SU-DHL-6 (cell line): Measurements from ENCODE around the gene ZPBP2.

Experiments used
- H2AFZ ChIP-seq: fragments of 200-600 bp; sonication (generic); 2 replicates; pipeline ENCODE4 v1.6.1; 2014; ENCODE audit warnings: low read depth, mild to moderate bottlenecking, moderate library complexity, mixed read lengths, antibody characterized with exemption, low read length; ENCODE audit not compliant: severe bottlenecking
- H3F3A ChIP-seq: fragments of 200-600 bp; shearing (Covaris generic); 2 replicates; pipeline ENCODE4 v1.6.0; 2016; ENCODE audit warnings: antibody characterized with exemption, mild to moderate bottlenecking; ENCODE audit not compliant: insufficient read depth
- H3K27ac ChIP-seq: fragments of 200-600 bp; sonication (generic); 2 replicates; pipeline ENCODE4 v1.5.1; 2016; ENCODE audit warnings: low read depth, mild to moderate bottlenecking, low read length, moderate library complexity, mixed read lengths
- H3K27me3 ChIP-seq: fragments of 200-600 bp; sonication (generic), shearing (Covaris generic); 2 replicates; pipeline ENCODE4 v1.6.0; 2014; ENCODE audit warnings: mild to moderate bottlenecking, low read length
- H3K36me3 ChIP-seq: fragments of 200-600 bp; sonication (generic); 2 replicates; pipeline ENCODE4 v1.6.1; 2014; ENCODE audit warnings: mild to moderate bottlenecking, low read length, mixed read lengths
- H3K4me2 ChIP-seq: fragments of 300-600, 200-600 bp; shearing (Covaris generic), sonication (generic); 2 replicates; pipeline ENCODE4 v1.6.0; 2014; ENCODE audit warnings: low read length, low read depth, mild to moderate bottlenecking; ENCODE audit not compliant: poor library complexity, severe bottlenecking
- H3K4me3 ChIP-seq: fragments of 200-600 bp; sonication (generic); 2 replicates; pipeline ENCODE4 v1.5.1; 2014; ENCODE audit warnings: antibody characterized with exemption, low read length, mild to moderate bottlenecking, mixed read lengths; ENCODE audit not compliant: insufficient read depth, poor library complexity, severe bottlenecking
- H3K79me2 ChIP-seq: fragments of 200-600 bp; sonication (generic); 2 replicates; pipeline ENCODE4 v1.6.1; 2014; ENCODE audit warnings: mild to moderate bottlenecking, low read length, moderate library complexity; ENCODE audit not compliant: insufficient read depth
- H3K9ac ChIP-seq: fragments of 200-600 bp; sonication (generic); 2 replicates; pipeline ENCODE4 v1.7.0; 2014; ENCODE audit warnings: mild to moderate bottlenecking, low read length
- H3K9me2 ChIP-seq: fragments of 200-600 bp; sonication (generic); replicated peaks from 2 replicates; pipeline ENCODE4 v1.6.1; 2014; ENCODE audit warnings: low read length; ENCODE audit not compliant: insufficient read depth
- H3K9me3 ChIP-seq: fragments of 200-600 bp; sonication (generic); 2 replicates; pipeline ENCODE4 v1.6.1; 2014; ENCODE audit warnings: low read length, mixed read lengths; ENCODE audit not compliant: insufficient read depth
- H4K20me1 ChIP-seq: fragments of 200-600 bp; sonication (generic); 2 replicates; pipeline ENCODE4 v1.6.1; 2014; ENCODE audit warnings: low read depth, mild to moderate bottlenecking, antibody characterized with exemption, low read length, moderate library complexity, mixed read lengths
- CTCF ChIP-seq: fragments of 200-600 bp; sonication (generic); IDR thresholded peaks from one replicate; pipeline ENCODE4 v1.5.1; 2017; ENCODE audit warnings: antibody characterized with exemption, mild to moderate bottlenecking, low read length, moderate library complexity; ENCODE audit not compliant: insufficient read depth, poor library complexity, severe bottlenecking
- EZH2phosphoT487 ChIP-seq: fragments of 200-600 bp; sonication (generic), shearing (Covaris generic); conservative IDR thresholded peaks from 2 replicates; pipeline ENCODE4 v1.6.1; 2018; ENCODE audit warnings: mild to moderate bottlenecking, antibody characterized with exemption, low read length, moderate library complexity, mixed read lengths

The ZPBP2 gene

GRCh38 chr17:39838057-39838456 is 29.9 kb upstream of the ZPBP2 start:
- no peak overlapping the region; the same call in 1 of the 2 replicates for H3K27ac ChIP-seq
- no peak overlapping the region for H3K9ac ChIP-seq
- no peak overlapping the region for H3K4me3 ChIP-seq
- H4K20me1 ChIP-seq = peaks cover 9% of the 10 kb centered on the region
- H3K9me3 ChIP-seq = no peaks in the 10 kb centered on the region
- no peak overlapping the region for H2AFZ ChIP-seq
- no peaks in the 10 kb centered on the region for H3K27me3 ChIP-seq
- TF ChIP-seq EZH2phosphoT487 = no peak
- TF ChIP-seq CTCF = no peak
- H3F3A ChIP-seq = peaks cover 11% of the 10 kb centered on the region; the same call in 1 of the 2 replicates
- H3K4me2 ChIP-seq = no peak overlapping the region
- H3K9me2 ChIP-seq = no peaks in the 10 kb centered on the region
- peaks cover 52% of the 10 kb centered on the region for H3K36me3 ChIP-seq
- peaks cover 98% of the 10 kb centered on the region for H3K79me2 ChIP-seq

GRCh38 chr17:39838784-39839183 is 29.2 kb upstream of the ZPBP2 start:
- peaks cover 5% of the 10 kb centered on the region; the same call in 1 of the 2 replicates for H3F3A ChIP-seq
- H4K20me1 ChIP-seq = peaks cover 3% of the 10 kb centered on the region; the same call in 1 of the 2 replicates
- TF ChIP-seq CTCF = no peak
- TF ChIP-seq EZH2phosphoT487 = no peak
- no peak overlapping the region for H3K9ac ChIP-seq
- peaks cover 48% of the 10 kb centered on the region for H3K36me3 ChIP-seq
- no peaks in the 10 kb centered on the region for H3K9me3 ChIP-seq
- H3K27me3 ChIP-seq = no peaks in the 10 kb centered on the region
- peaks cover 99% of the 10 kb centered on the region for H3K79me2 ChIP-seq
- no peak overlapping the region for H2AFZ ChIP-seq
- no peaks in the 10 kb centered on the region for H3K9me2 ChIP-seq
- H3K4me2 ChIP-seq = no peak overlapping the region
- H3K4me3 ChIP-seq = no peak overlapping the region
- no peak overlapping the region; the same call in 1 of the 2 replicates for H3K27ac ChIP-seq

GRCh38 chr17:39841134-39841683 is 26.8 kb upstream of the ZPBP2 start:
- no peak for TF ChIP-seq EZH2phosphoT487
- no peak for TF ChIP-seq CTCF
- H3K9ac ChIP-seq = no peak overlapping the region
- peaks cover 99% of the 10 kb centered on the region for H3K79me2 ChIP-seq
- H3K4me2 ChIP-seq = no peak overlapping the region
- H2AFZ ChIP-seq = no peak overlapping the region
- H3K4me3 ChIP-seq = no peak overlapping the region
- no peaks in the 10 kb centered on the region for H3K9me3 ChIP-seq
- peaks cover 38% of the 10 kb centered on the region for H3K36me3 ChIP-seq
- H4K20me1 ChIP-seq = no peaks in the 10 kb centered on the region
- H3K27ac ChIP-seq = no peak overlapping the region
- no peaks in the 10 kb centered on the region for H3K9me2 ChIP-seq
- peaks cover 9% of the 10 kb centered on the region; the same call in 1 of the 2 replicates for H3F3A ChIP-seq
- no peaks in the 10 kb centered on the region for H3K27me3 ChIP-seq
